ENCODE measurements around the gene CTSC.

The CTSC gene

GRCh38 chr11:88367310-88367709 lies 29.8 kb upstream of the CTSC start:
- Histone ChIP-seq H3K36me3 (ENCODE audit: control insufficient read depth, insufficient read depth, low read length) (no peaks in the 10 kb centered on the region), H3K27ac (ENCODE audit: low read length) (no peak overlapping the region), H3K27me3 (ENCODE audit: control insufficient read depth, insufficient read depth, low read length) (no peaks in the 10 kb centered on the region), H3K4me1 (ENCODE audit: control insufficient read depth, insufficient read depth, low read length) (no peaks in the 10 kb centered on the region), H3K9me3 (ENCODE audit: control insufficient read depth, insufficient read depth, low read length) (no peaks in the 10 kb centered on the region), H3K4me3 (ENCODE audit: low read length) (no peak overlapping the region)
- WGBS (ENCODE audit: insufficient coverage, insufficient read length) = no CpG with 5 or more reads among the region's 3 CpGs
- no peak for DNase-seq (ENCODE audit: low read depth, low spot score)

- Histone ChIP-seq H3K27ac (ENCODE audit: low read length) (no peak overlapping the region), H3K36me3 (ENCODE audit: control insufficient read depth, insufficient read depth, low read length) (no peaks in the 10 kb centered on the region), H3K4me3 (ENCODE audit: low read length) (no peak overlapping the region), H3K9me3 (ENCODE audit: control insufficient read depth, insufficient read depth, low read length) (no peaks in the 10 kb centered on the region), H3K27me3 (ENCODE audit: control insufficient read depth, insufficient read depth, low read length) (no peaks in the 10 kb centered on the region), H3K4me1 (ENCODE audit: control insufficient read depth, insufficient read depth, low read length) (no peaks in the 10 kb centered on the region)
- DNase-seq (ENCODE audit: low read depth, low spot score) = no peak
- whole genome bisulfite sequencing (ENCODE audit: insufficient coverage, insufficient read length) = no CpG with 5 or more reads among the region's 2 CpGs
These were observed 26.1 kb upstream of the CTSC start for GRCh38 chr11:88363648-88364065.

- no peaks in the 10 kb centered on the region for H3K36me3 ChIP-seq (ENCODE audit: control insufficient read depth, insufficient read depth, low read length)
- no peaks in the 10 kb centered on the region for H3K27me3 ChIP-seq (ENCODE audit: control insufficient read depth, insufficient read depth, low read length)
- no CpG with 5 or more reads among the region's 1 CpG for WGBS (ENCODE audit: insufficient coverage, insufficient read length)
- no peaks in the 10 kb centered on the region for H3K4me1 ChIP-seq (ENCODE audit: control insufficient read depth, insufficient read depth, low read length)
- H3K4me3 ChIP-seq (ENCODE audit: low read length) = no peak overlapping the region
- no peak overlapping the region for H3K27ac ChIP-seq (ENCODE audit: low read length)
- DNase-seq (ENCODE audit: low read depth, low spot score) = no peak
- no peaks in the 10 kb centered on the region for H3K9me3 ChIP-seq (ENCODE audit: control insufficient read depth, insufficient read depth, low read length)
These were observed 25.5 kb upstream of the CTSC start for GRCh38 chr11:88363004-88363403.

- H3K4me3 ChIP-seq (ENCODE audit: low read length) = no peak overlapping the region
- no peaks in the 10 kb centered on the region for H3K4me1 ChIP-seq (ENCODE audit: control insufficient read depth, insufficient read depth, low read length)
- H3K27me3 ChIP-seq (ENCODE audit: control insufficient read depth, insufficient read depth, low read length) = no peaks in the 10 kb centered on the region
- no peaks in the 10 kb centered on the region for H3K36me3 ChIP-seq (ENCODE audit: control insufficient read depth, insufficient read depth, low read length)
- no CpG with 5 or more reads among the region's 1 CpG for WGBS (ENCODE audit: insufficient coverage, insufficient read length)
- no peak for DNase-seq (ENCODE audit: low read depth, low spot score)
- no peaks in the 10 kb centered on the region for H3K9me3 ChIP-seq (ENCODE audit: control insufficient read depth, insufficient read depth, low read length)
- H3K27ac ChIP-seq (ENCODE audit: low read length) = no peak overlapping the region
These were observed 22.6 kb upstream of the CTSC start for GRCh38 chr11:88360141-88360540.

GRCh38 chr11:88359541-88359940 lies 22.0 kb upstream of the CTSC start:
- DNase-seq (ENCODE audit: low read depth, low spot score) = no peak
- Histone ChIP-seq H3K4me3 (ENCODE audit: low read length) (no peak overlapping the region), H3K27me3 (ENCODE audit: control insufficient read depth, insufficient read depth, low read length) (no peaks in the 10 kb centered on the region), H3K27ac (ENCODE audit: low read length) (no peak overlapping the region), H3K4me1 (ENCODE audit: control insufficient read depth, insufficient read depth, low read length) (no peaks in the 10 kb centered on the region), H3K36me3 (ENCODE audit: control insufficient read depth, insufficient read depth, low read length) (no peaks in the 10 kb centered on the region), H3K9me3 (ENCODE audit: control insufficient read depth, insufficient read depth, low read length) (no peaks in the 10 kb centered on the region)
- WGBS (ENCODE audit: insufficient coverage, insufficient read length) = no CpG with 5 or more reads among the region's 1 CpG

GRCh38 chr11:88359114-88359513 lies 21.6 kb upstream of the CTSC start:
- H3K27me3 ChIP-seq (ENCODE audit: control insufficient read depth, insufficient read depth, low read length) = no peaks in the 10 kb centered on the region
- no CpG with 5 or more reads among the region's 1 CpG for WGBS (ENCODE audit: insufficient coverage, insufficient read length)
- no peak for DNase-seq (ENCODE audit: low read depth, low spot score)
- no peaks in the 10 kb centered on the region for H3K36me3 ChIP-seq (ENCODE audit: control insufficient read depth, insufficient read depth, low read length)
- H3K9me3 ChIP-seq (ENCODE audit: control insufficient read depth, insufficient read depth, low read length) = no peaks in the 10 kb centered on the region
- no peaks in the 10 kb centered on the region for H3K4me1 ChIP-seq (ENCODE audit: control insufficient read depth, insufficient read depth, low read length)
- no peak overlapping the region for H3K4me3 ChIP-seq (ENCODE audit: low read length)
- no peak overlapping the region for H3K27ac ChIP-seq (ENCODE audit: low read length)

GRCh38 chr11:88358040-88358431 lies 20.5 kb upstream of the CTSC start:
- WGBS (ENCODE audit: insufficient coverage, insufficient read length) = no CpG with 5 or more reads among the region's 2 CpGs
- H3K27ac ChIP-seq (ENCODE audit: low read length) = no peak overlapping the region
- H3K4me1 ChIP-seq (ENCODE audit: control insufficient read depth, insufficient read depth, low read length) = no peaks in the 10 kb centered on the region
- H3K36me3 ChIP-seq (ENCODE audit: control insufficient read depth, insufficient read depth, low read length) = no peaks in the 10 kb centered on the region
- no peaks in the 10 kb centered on the region for H3K27me3 ChIP-seq (ENCODE audit: control insufficient read depth, insufficient read depth, low read length)
- no peak overlapping the region for H3K4me3 ChIP-seq (ENCODE audit: low read length)
- H3K9me3 ChIP-seq (ENCODE audit: control insufficient read depth, insufficient read depth, low read length) = no peaks in the 10 kb centered on the region
- no peak for DNase-seq (ENCODE audit: low read depth, low spot score)

- no peak overlapping the region for H3K27ac ChIP-seq (ENCODE audit: low read length)
- no peak for DNase-seq (ENCODE audit: low read depth, low spot score)
- H3K36me3 ChIP-seq (ENCODE audit: control insufficient read depth, insufficient read depth, low read length) = no peaks in the 10 kb centered on the region
- H3K9me3 ChIP-seq (ENCODE audit: control insufficient read depth, insufficient read depth, low read length) = no peaks in the 10 kb centered on the region
- no CpG with 5 or more reads among the region's 3 CpGs for WGBS (ENCODE audit: insufficient coverage, insufficient read length)
- no peak overlapping the region for H3K4me3 ChIP-seq (ENCODE audit: low read length)
- no peaks in the 10 kb centered on the region for H3K27me3 ChIP-seq (ENCODE audit: control insufficient read depth, insufficient read depth, low read length)
- no peaks in the 10 kb centered on the region for H3K4me1 ChIP-seq (ENCODE audit: control insufficient read depth, insufficient read depth, low read length)
These were observed 19.9 kb upstream of the CTSC start for GRCh38 chr11:88357323-88358039.

- no peaks in the 10 kb centered on the region for H3K9me3 ChIP-seq (ENCODE audit: control insufficient read depth, insufficient read depth, low read length)
- H3K36me3 ChIP-seq (ENCODE audit: control insufficient read depth, insufficient read depth, low read length) = no peaks in the 10 kb centered on the region
- no CpG with 5 or more reads among the region's 2 CpGs for WGBS (ENCODE audit: insufficient coverage, insufficient read length)
- no peaks in the 10 kb centered on the region for H3K27me3 ChIP-seq (ENCODE audit: control insufficient read depth, insufficient read depth, low read length)
- no peak overlapping the region for H3K4me3 ChIP-seq (ENCODE audit: low read length)
- H3K27ac ChIP-seq (ENCODE audit: low read length) = no peak overlapping the region
- no peak for DNase-seq (ENCODE audit: low read depth, low spot score)
- no peaks in the 10 kb centered on the region for H3K4me1 ChIP-seq (ENCODE audit: control insufficient read depth, insufficient read depth, low read length)
These were observed 18.4 kb upstream of the CTSC start for GRCh38 chr11:88355887-88356286.

- no peaks in the 10 kb centered on the region for H3K9me3 ChIP-seq (ENCODE audit: control insufficient read depth, insufficient read depth, low read length)
- no peaks in the 10 kb centered on the region for H3K4me1 ChIP-seq (ENCODE audit: control insufficient read depth, insufficient read depth, low read length)
- H3K36me3 ChIP-seq (ENCODE audit: control insufficient read depth, insufficient read depth, low read length) = no peaks in the 10 kb centered on the region
- no peak overlapping the region for H3K27ac ChIP-seq (ENCODE audit: low read length)
- no CpG with 5 or more reads among the region's 2 CpGs for WGBS (ENCODE audit: insufficient coverage, insufficient read length)
- no peak overlapping the region for H3K4me3 ChIP-seq (ENCODE audit: low read length)
- H3K27me3 ChIP-seq (ENCODE audit: control insufficient read depth, insufficient read depth, low read length) = no peaks in the 10 kb centered on the region
- DNase-seq (ENCODE audit: low read depth, low spot score) = no peak
These were observed 17.4 kb upstream of the CTSC start for GRCh38 chr11:88354912-88355311.

- Histone ChIP-seq H3K9me3 (ENCODE audit: control insufficient read depth, insufficient read depth, low read length) (no peaks in the 10 kb centered on the region), H3K4me1 (ENCODE audit: control insufficient read depth, insufficient read depth, low read length) (no peaks in the 10 kb centered on the region), H3K27ac (ENCODE audit: low read length) (no peak overlapping the region), H3K27me3 (ENCODE audit: control insufficient read depth, insufficient read depth, low read length) (no peaks in the 10 kb centered on the region), H3K36me3 (ENCODE audit: control insufficient read depth, insufficient read depth, low read length) (no peaks in the 10 kb centered on the region), H3K4me3 (ENCODE audit: low read length) (no peak overlapping the region)
- WGBS (ENCODE audit: insufficient coverage, insufficient read length) = no CpG with 5 or more reads among the region's 4 CpGs
- DNase-seq (ENCODE audit: low read depth, low spot score) = no peak
These were observed 16.4 kb upstream of the CTSC start for GRCh38 chr11:88353835-88354496.
